Calu3 (cell line): ENCODE measurements around the gene KIAA1191. TPM values are rescaled to one million over a fixed set of nuclear protein-coding genes. Genes with fewer than 3 reads are reported as not detected.

Experiments used
- BruUV-seq: library from RNA; stranded (reverse); fragments of 400-500 nt; replicated peaks from 2 replicates; lab custom pipeline; 2021; lab: Mats Ljungman, UMichigan
- CTCF ChIA-PET: fragments of 300-600 bp; sonication (Branson Sonifier 250); formaldehyde crosslinking; loops from one replicate; lab custom pipeline; 2022; ENCODE audit warnings: antibody characterized with exemption; lab: Charles Lee
- DNase-seq: peaks from one replicate; pipeline ENCODE4 v3.0.0; 2022
- H3K27ac Mint-ChIP-seq: one replicate; pipeline ENCODE4 v1.8.0; 2022; ENCODE audit warnings: mixed read lengths; ENCODE audit not compliant: unreplicated experiment
- H3K27me3 Mint-ChIP-seq: one replicate; pipeline ENCODE4 v1.8.0; 2022; ENCODE audit warnings: mixed read lengths; ENCODE audit not compliant: unreplicated experiment
- H3K36me3 Mint-ChIP-seq: one replicate; pipeline ENCODE4 v1.8.0; 2022; ENCODE audit warnings: mild to moderate bottlenecking, moderate library complexity, mixed read lengths; ENCODE audit not compliant: insufficient read depth, unreplicated experiment
- H3K4me1 Mint-ChIP-seq: one replicate; pipeline ENCODE4 v1.8.0; 2022; ENCODE audit warnings: mild to moderate bottlenecking, low read depth, mixed read lengths; ENCODE audit not compliant: unreplicated experiment
- H3K4me3 Mint-ChIP-seq: one replicate; pipeline ENCODE4 v1.8.0; 2022; ENCODE audit warnings: mild to moderate bottlenecking, low read depth, moderate library complexity, mixed read lengths; ENCODE audit not compliant: unreplicated experiment
- H3K9me3 Mint-ChIP-seq: one replicate; pipeline ENCODE4 v1.8.0; 2022; ENCODE audit warnings: low read depth, mixed read lengths; ENCODE audit not compliant: unreplicated experiment
- CTCF ChIP-seq: fragments of 200-600 bp; IDR thresholded peaks from one replicate; pipeline ENCODE4 v1.8.0; 2022; ENCODE audit warnings: antibody characterized with exemption; ENCODE audit not compliant: unreplicated experiment
- intact Hi-C: fragments of 100-400 bp; cut with micrococcal nuclease; formaldehyde crosslinking; loops from one replicate; pipeline ENCODE4 v1.10.0; 2022; ENCODE audit not compliant: unreplicated experiment
- total RNA-seq: library from RNA; stranded (reverse); gene quantifications from 2 replicates; pipeline ENCODE4 v1.2.3, GENCODE V29; 2022

KIAA1191 gene
- total RNA-seq, 1 experiment from 2014 or later, result 79.0 TPM

- BruUV-seq, result no TSS peak
- intact Hi-C loops, result no loop called here
- no peak for DNase-seq
- Mint-ChIP-seq H3K27me3 (no peaks in the 10 kb centered on the region), H3K36me3 (peaks cover 17% of the 10 kb centered on the region), H3K27ac (no peak overlapping the region), H3K4me1 (peaks cover 17% of the 10 kb centered on the region), H3K9me3 (no peaks in the 10 kb centered on the region), H3K4me3 (peak overlapping the region; percentile 0)
- TF ChIP-seq CTCF, result no peak
- CTCF ChIA-PET, result interaction anchor here (1.4 to 1.5 kb wide), 2 partner anchors 13 to 47 kb away, joined by 4 to 5 read pairs; partner anchors contain the start of genes FAF2, HIGD2A and NOP16
Observed at GRCh38 chr5:176401281-176402205, 40.0 kb upstream of the KIAA1191 start.

- TF ChIP-seq CTCF, result no peak
- Mint-ChIP-seq H3K4me1 (peaks cover 17% of the 10 kb centered on the region), H3K4me3 (peak overlapping the region; percentile 0), H3K27me3 (no peaks in the 10 kb centered on the region), H3K36me3 (peaks cover 13% of the 10 kb centered on the region), H3K27ac (no peak overlapping the region), H3K9me3 (no peaks in the 10 kb centered on the region)
- intact Hi-C loops, result no loop called here
- DNase-seq, result peak; percentile 65
- CTCF ChIA-PET, result interaction anchor here (0.9 to 1.5 kb wide), 3 partner anchors 10 to 47 kb away, joined by 4 to 5 read pairs (median 4); partner anchors contain the start of genes FAF2, HIGD2A and NOP16
- BruUV-seq, result no TSS peak
Observed at GRCh38 chr5:176400382-176401156, 39.0 kb upstream of the KIAA1191 start.

DNA sequence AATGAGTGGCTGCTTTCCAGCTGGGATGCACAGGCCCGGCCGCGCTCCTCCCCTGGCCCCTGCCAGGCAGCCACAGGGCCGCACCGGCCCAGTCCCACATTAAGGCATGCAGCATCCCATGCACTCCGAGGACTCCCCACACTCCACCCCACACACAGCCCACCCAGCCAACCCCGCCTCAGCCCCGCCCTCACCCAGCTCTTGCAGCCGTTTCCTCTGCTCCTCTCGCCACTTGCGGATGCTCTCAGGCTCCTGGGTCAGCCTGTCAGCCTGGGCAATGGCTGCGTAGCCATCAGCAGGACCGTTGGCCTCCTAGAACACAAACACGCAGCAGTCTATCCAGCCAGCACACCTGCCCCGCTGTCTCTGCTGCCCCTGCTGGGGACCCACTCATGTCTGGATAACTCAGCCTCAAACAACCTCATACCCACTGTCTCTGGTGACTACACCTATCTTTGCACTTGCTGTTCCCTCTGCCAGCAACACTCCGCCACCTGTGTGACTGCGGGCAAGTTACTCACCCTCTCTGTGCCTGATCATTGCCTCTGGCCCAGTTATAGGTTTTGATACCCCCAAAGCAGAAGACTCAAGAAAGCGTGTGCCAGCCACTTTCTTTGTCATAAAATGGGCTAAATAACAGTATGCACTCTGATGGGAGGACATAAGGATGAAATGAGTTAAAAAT lies 36.3 kb upstream of the KIAA1191 start:
- no TSS peak for BruUV-seq
- Mint-ChIP-seq H3K27ac (no peak overlapping the region), H3K36me3 (peaks cover 7% of the 10 kb centered on the region), H3K4me3 (no peak overlapping the region), H3K4me1 (peaks cover 17% of the 10 kb centered on the region), H3K9me3 (no peaks in the 10 kb centered on the region), H3K27me3 (no peaks in the 10 kb centered on the region)
- CTCF ChIA-PET, result no interaction called here
- no peak for TF ChIP-seq CTCF
- intact Hi-C loops, result no loop called here
- DNase-seq, result no peak

- Mint-ChIP-seq H3K9me3 (no peaks in the 10 kb centered on the region), H3K27me3 (no peaks in the 10 kb centered on the region), H3K27ac (no peak overlapping the region), H3K4me1 (peaks cover 12% of the 10 kb centered on the region), H3K36me3 (peaks cover 13% of the 10 kb centered on the region), H3K4me3 (no peak overlapping the region)
- no peak for TF ChIP-seq CTCF
- DNase-seq, result no peak
- BruUV-seq, result no TSS peak
- CTCF ChIA-PET, result no interaction called here
- intact Hi-C loops, result no loop called here
Observed at GRCh38 chr5:176396330-176396729, 34.8 kb upstream of the KIAA1191 start.
